ENCODE results near the gene CCDC57.

CCDC57 gene

DNA sequence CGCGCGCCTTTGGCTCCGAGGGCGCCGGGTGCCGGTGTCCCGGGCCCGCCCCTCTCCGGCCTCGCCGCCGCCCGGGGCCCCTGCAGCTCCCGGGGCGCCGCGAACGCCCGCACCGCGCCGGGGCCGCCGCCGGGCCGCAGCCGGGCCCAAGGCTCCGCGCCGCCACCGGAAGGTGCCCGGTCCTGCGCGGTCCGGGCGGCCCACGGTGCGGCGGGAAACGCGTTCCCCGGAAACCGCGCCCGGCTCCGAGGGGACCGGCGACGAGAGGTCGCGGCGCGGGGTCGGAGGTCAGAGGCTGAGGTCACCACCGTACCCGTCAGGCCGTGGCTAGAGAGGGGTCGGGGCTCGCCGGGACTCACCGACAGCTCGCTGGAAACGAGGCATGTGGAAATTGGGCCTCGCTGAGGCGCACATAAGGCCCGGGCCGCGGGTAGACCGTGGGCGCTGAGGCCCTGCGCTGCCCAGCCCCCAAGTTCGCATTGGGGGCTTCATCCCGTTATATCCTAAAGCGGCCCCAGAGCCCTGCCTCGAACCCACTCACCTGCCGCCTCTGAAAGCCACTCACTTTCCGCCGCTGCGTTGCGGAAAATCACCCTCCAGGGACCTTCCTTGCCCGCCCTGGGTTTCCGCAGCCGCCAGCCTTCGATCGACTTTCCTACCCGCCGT lies 146.9 kb downstream of the CCDC57 start, which contains the start of gene DUS1L:
TSS of gene DUS1L (minus strand) at position 167 of the 666 bp plus-strand sequence. CDS start 745 bp downstream, outside the sequence.
- TF ChIP-seq, protein P1, sequence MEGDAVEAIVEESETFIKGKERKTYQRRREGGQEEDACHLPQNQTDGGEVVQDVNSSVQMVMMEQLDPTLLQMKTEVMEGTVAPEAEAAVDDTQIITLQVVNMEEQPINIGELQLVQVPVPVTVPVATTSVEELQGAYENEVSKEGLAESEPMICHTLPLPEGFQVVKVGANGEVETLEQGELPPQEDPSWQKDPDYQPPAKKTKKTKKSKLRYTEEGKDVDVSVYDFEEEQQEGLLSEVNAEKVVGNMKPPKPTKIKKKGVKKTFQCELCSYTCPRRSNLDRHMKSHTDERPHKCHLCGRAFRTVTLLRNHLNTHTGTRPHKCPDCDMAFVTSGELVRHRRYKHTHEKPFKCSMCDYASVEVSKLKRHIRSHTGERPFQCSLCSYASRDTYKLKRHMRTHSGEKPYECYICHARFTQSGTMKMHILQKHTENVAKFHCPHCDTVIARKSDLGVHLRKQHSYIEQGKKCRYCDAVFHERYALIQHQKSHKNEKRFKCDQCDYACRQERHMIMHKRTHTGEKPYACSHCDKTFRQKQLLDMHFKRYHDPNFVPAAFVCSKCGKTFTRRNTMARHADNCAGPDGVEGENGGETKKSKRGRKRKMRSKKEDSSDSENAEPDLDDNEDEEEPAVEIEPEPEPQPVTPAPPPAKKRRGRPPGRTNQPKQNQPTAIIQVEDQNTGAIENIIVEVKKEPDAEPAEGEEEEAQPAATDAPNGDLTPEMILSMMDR (IDR thresholded peaks at IDR 0.05; ENCODE audit: low read depth, low read length, poor library complexity, severe bottlenecking) = no peak
- TF ChIP-seq EZH2phosphoT487 (IDR thresholded peaks at IDR 0.05; ENCODE audit: borderline replicate concordance, low read length) = no peak

DNA sequence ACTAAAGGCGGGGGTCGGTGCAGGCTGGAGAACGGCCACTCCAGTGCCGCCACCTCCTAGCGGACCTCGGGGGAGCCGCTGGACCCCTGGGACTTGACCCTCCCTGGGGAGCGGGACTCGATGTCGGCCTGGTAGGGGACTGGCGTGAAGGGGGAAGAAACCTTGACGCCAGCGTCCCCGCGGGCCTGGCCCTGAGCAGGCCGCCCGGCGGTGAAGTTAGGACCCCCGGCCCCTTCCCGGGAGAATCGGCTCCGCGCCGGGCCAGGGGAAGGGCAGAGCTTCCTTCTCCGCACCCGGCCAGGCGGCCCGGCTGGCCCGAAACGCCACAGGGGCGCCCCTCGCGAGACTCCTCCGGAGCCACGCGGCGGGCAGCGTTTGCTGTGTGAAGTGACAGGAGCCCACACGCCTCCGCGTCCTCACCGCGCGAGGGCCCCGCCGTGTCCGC lies 147.4 kb downstream of the CCDC57 start:
- Histone ChIP-seq H3F3A (ENCODE audit: control insufficient read depth, insufficient read depth) (no peaks in the 10 kb centered on the region), H3K4me2 (ENCODE audit: low read length) (peak overlapping the region; percentile 75), H3K27me3 (ENCODE audit: control insufficient read depth, low read length) (no peaks in the 10 kb centered on the region), H3K27ac (ENCODE audit: low read depth, low read length) (peak overlapping the region; percentile 13; the same call in 1 of the 2 replicates), H3K79me2 (ENCODE audit: control insufficient read depth, low read length) (peaks cover 36% of the 10 kb centered on the region), H3K4me1 (ENCODE audit: control insufficient read depth, low read length) (peaks cover 20% of the 10 kb centered on the region), H3K9me2 (replicated peaks; ENCODE audit: control insufficient read depth, low read length) (no peaks in the 10 kb centered on the region), H3K9me3 (ENCODE audit: control insufficient read depth, insufficient read depth, low read length) (no peaks in the 10 kb centered on the region), H3K4me3 (ENCODE audit: low read length) (peak overlapping the region; percentile 95), H3K36me3 (ENCODE audit: control insufficient read depth, low read length) (peaks cover 48% of the 10 kb centered on the region), H4K20me1 (ENCODE audit: control insufficient read depth, insufficient read depth, low read depth, low read length) (peaks cover 6% of the 10 kb centered on the region; the same call in 1 of the 2 replicates)
- TF ChIP-seq EZH2phosphoT487 (IDR thresholded peaks at IDR 0.05; ENCODE audit: borderline replicate concordance, low read length) = no peak
- TF ChIP-seq, protein P1 (IDR thresholded peaks at IDR 0.05; ENCODE audit: low read depth, low read length, poor library complexity, severe bottlenecking) = no peak

More for the DNA sequence above, 146.9 kb downstream of the CCDC57 start, which contains the start of gene DUS1L:
- Histone ChIP-seq H3K27me3 (ENCODE audit: control insufficient read depth, low read length) (no peaks in the 10 kb centered on the region), H3F3A (ENCODE audit: control insufficient read depth, insufficient read depth) (no peaks in the 10 kb centered on the region), H3K9me3 (ENCODE audit: control insufficient read depth, insufficient read depth, low read length) (no peaks in the 10 kb centered on the region), H3K4me3 (ENCODE audit: low read length) (peak within 1 kb of the TSS; percentile 95), H4K20me1 (ENCODE audit: control insufficient read depth, insufficient read depth, low read depth, low read length) (peaks cover 6% of the 10 kb centered on the region; the same call in 1 of the 2 replicates), H3K9me2 (replicated peaks; ENCODE audit: control insufficient read depth, low read length) (no peaks in the 10 kb centered on the region), H3K4me2 (ENCODE audit: low read length) (peak within 1 kb of the TSS; percentile 89), H3K79me2 (ENCODE audit: control insufficient read depth, low read length) (peaks cover 36% of the 10 kb centered on the region), H3K27ac (ENCODE audit: low read depth, low read length) (peak within 1 kb of the TSS; percentile 13; the same call in 1 of the 2 replicates), H3K36me3 (ENCODE audit: control insufficient read depth, low read length) (peaks cover 42% of the 10 kb centered on the region), H3K4me1 (ENCODE audit: control insufficient read depth, low read length) (peaks cover 20% of the 10 kb centered on the region)

DNA sequence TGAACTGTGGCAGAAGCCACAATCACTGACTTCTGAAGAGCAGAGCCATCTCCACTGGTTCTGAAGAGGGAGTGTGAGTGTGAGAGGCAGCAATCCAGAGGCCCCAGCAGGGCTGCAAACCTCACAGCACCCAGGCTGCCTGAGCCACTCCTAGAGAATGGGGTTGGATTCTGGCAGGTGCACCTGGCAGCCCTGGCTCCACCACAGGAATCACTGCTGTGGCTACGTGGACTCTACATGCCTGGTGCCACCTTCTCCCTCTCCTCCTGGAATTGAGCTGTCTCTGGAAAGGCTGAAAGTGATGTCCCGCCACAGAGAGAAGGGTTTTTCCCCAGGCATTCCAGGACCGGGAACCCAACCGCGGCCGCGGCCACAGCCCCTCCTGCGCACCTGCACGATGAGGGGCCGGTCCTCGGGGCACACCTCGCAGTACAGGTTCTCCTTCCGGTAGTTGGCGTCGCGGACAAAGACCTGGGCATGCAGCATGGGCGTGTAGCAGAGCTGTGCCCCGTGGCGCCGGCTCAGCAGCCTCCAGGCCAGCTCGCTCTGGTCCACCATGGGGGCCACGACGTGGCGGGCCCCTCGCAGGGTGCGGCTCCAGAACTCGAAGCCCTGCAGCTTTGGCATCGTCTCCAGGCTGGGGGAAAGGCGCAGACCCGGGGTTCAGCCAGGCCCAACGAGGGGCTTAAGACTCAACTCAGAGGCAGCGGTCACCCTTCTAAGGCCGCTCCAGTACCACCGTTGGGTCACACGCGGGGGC lies 148.0 kb downstream of the CCDC57 start:
- TF ChIP-seq EZH2phosphoT487 (IDR thresholded peaks at IDR 0.05; ENCODE audit: borderline replicate concordance, low read length) = no peak
- TF ChIP-seq, protein P1 (IDR thresholded peaks at IDR 0.05; ENCODE audit: low read depth, low read length, poor library complexity, severe bottlenecking) = no peak
- Histone ChIP-seq H3K36me3 (ENCODE audit: control insufficient read depth, low read length) (peaks cover 54% of the 10 kb centered on the region), H3K27me3 (ENCODE audit: control insufficient read depth, low read length) (no peaks in the 10 kb centered on the region), H3F3A (ENCODE audit: control insufficient read depth, insufficient read depth) (no peaks in the 10 kb centered on the region), H3K27ac (ENCODE audit: low read depth, low read length) (peak overlapping the region; percentile 13; the same call in 1 of the 2 replicates), H3K4me1 (ENCODE audit: control insufficient read depth, low read length) (peaks cover 20% of the 10 kb centered on the region), H3K9me2 (replicated peaks; ENCODE audit: control insufficient read depth, low read length) (no peaks in the 10 kb centered on the region), H3K9me3 (ENCODE audit: control insufficient read depth, insufficient read depth, low read length) (no peaks in the 10 kb centered on the region), H3K4me2 (ENCODE audit: low read length) (peak overlapping the region; percentile 75), H3K79me2 (ENCODE audit: control insufficient read depth, low read length) (peaks cover 36% of the 10 kb centered on the region), H3K4me3 (ENCODE audit: low read length) (peak overlapping the region; percentile 95), H4K20me1 (ENCODE audit: control insufficient read depth, insufficient read depth, low read depth, low read length) (peaks cover 6% of the 10 kb centered on the region; the same call in 1 of the 2 replicates)
